Measurements from ENCODE around the gene HOXA4.

- TF ChIP-seq POLR2AphosphoS5 (IDR thresholded peaks at IDR 0.05; ENCODE audit: low read depth, low read length) (no peak), JUN (IDR thresholded peaks at IDR 0.05; ENCODE audit: low read depth, low read length) (no peak), POLR2A (IDR thresholded peaks at IDR 0.05; ENCODE audit: control extremely low read depth in 1 of 2, low read depth in 2 of 2, low read length in 2 of 2) (no peak)
Measured at GRCh38 chr7:27167916-27168264, 37.3 kb upstream of the HOXA4 start.
